ENCODE measurements around the gene CDON.

DNA sequence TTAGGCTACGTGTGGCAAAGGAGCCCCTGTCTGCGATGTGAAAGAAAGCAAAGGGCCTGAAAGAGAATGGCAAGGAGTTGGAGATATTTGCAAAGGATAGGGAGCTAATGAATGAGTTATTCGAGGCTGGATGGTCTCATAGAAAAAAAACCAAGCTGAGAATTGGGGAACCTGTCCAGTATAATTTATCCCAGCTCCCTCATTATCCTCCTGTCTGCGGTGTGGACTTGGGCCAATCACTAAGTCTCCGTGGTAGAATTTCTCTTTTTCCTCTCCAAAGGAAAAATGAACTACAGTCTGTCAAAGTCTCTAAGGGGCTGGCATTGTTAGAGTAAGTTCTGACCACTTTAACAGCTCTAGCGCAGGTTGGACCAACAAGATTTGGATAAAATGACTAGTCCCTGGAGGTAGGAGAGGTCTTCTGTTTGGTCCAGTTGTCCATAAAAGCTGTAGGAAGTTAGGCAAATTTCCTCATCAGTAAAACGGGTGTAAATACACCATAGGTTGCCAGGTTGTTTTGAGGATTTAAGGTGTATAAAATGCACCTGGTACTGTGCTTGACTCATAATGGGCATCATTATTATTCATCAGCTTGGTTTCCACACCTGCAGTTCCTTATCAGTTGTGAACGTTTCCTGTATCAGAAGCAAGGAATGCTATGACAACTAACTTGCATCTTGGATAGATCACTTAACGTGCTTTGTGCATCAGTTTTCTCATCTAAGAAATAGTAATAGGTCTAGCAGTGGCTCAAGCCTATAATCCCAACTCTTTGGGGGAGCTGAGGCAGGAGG is 10.3 kb upstream of the CDON start:
- TF ChIP-seq GATA2 (IDR thresholded peaks at IDR 0.05; ENCODE audit: low read depth, low read length) (no peak), GATA3 (IDR thresholded peaks at IDR 0.05; ENCODE audit: low read depth, low read length) (no peak)
